ENCODE data around the gene LHX8. TPM values are rescaled to one million over a fixed set of nuclear protein-coding genes. Genes with fewer than 3 reads are reported as not detected.

LHX8 gene
- total and polyA plus RNA-seq, 9 of the 15 experiments (the other 6 are each of a cell fraction or from before 2014, with no cell fraction given): not detected

- TF ChIP-seq, protein P1, sequence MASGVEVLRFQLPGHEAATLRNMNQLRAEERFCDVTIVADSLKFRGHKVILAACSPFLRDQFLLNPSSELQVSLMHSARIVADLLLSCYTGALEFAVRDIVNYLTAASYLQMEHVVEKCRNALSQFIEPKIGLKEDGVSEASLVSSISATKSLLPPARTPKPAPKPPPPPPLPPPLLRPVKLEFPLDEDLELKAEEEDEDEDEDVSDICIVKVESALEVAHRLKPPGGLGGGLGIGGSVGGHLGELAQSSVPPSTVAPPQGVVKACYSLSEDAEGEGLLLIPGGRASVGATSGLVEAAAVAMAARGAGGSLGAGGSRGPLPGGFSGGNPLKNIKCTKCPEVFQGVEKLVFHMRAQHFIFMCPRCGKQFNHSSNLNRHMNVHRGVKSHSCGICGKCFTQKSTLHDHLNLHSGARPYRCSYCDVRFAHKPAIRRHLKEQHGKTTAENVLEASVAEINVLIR (CRISPR knock-in tag; IDR thresholded peaks at IDR 0.05): no peak
- no peak for TF ChIP-seq SLC30A9 (CRISPR knock-in tag; IDR thresholded peaks at IDR 0.05)
Observed at GRCh38 chr1:75126611-75127101, 7.5 kb upstream of the LHX8 start (continued).

GRCh38 chr1:75127916-75128717 is 6.1 kb upstream of the LHX8 start:
- BruUV-seq (replicated peaks): no TSS peak
- in situ Hi-C loops (cut with MboI): no loop called here
- FAIRE-seq: no peak
- Histone ChIP-seq H3K9ac (ENCODE audit: insufficient read depth in 1 of 2, low read depth in 2 of 2, low read length in 2 of 2) (no peak overlapping the region), H3K27ac (ENCODE audit: extremely low read depth, low read depth, low read length) (no peak overlapping the region), H3K4me1 (replicated peaks in 1 of 2; ENCODE audit: control insufficient read depth in 2 of 2, insufficient read depth in 2 of 2, low read length in 2 of 2) (peaks cover 0 to 12% of the 10 kb centered on the region in 2 experiments; a peak in 2 of 5 replicates), H3K27me3 (ENCODE audit: control insufficient read depth in 2 of 2, insufficient read depth in 2 of 2, low read length in 2 of 2) (peaks cover 53 to 73% of the 10 kb centered on the region in 2 experiments), H4K20me1 (replicated peaks; ENCODE audit: control insufficient read depth, insufficient read depth, low read length) (no peaks in the 10 kb centered on the region), H3K79me2 (ENCODE audit: control insufficient read depth, insufficient read depth, low read length) (no peaks in the 10 kb centered on the region), H3K9me1 (ENCODE audit: control insufficient read depth, insufficient read depth, low read length) (no peaks in the 10 kb centered on the region), H2AFZ (ENCODE audit: low read depth, low read length) (no peak overlapping the region), H3K36me3 (ENCODE audit: control insufficient read depth, insufficient read depth, low read length) (no peaks in the 10 kb centered on the region), H3K9me3 (replicated peaks; ENCODE audit: control insufficient read depth, insufficient read depth, low read depth, low read length) (no peaks in the 10 kb centered on the region), H3K4me3 (no peak overlapping the region), H3K4me2 (ENCODE audit: insufficient read depth, low read length) (peak overlapping the region; percentile 9; the same call in 1 of the 2 replicates)
- ChIA-PET POLR2A (no interaction called here), CTCF (ENCODE audit: low intra/inter-chr PET ratio) (no interaction called here)
- TF ChIP-seq ZKSCAN8 (CRISPR knock-in tag; IDR thresholded peaks at IDR 0.05) (no peak), BDP1 (IDR thresholded peaks at IDR 0.05; ENCODE audit: insufficient read depth, insufficient read length) (no peak), NR1H2 (CRISPR knock-in tag; IDR thresholded peaks at IDR 0.05) (no peak), ZNF224 (CRISPR knock-in tag; IDR thresholded peaks at IDR 0.05) (no peak), ESRRA (IDR thresholded peaks at IDR 0.05; ENCODE audit: borderline replicate concordance, low read depth) (no peak), NBN (IDR thresholded peaks at IDR 0.05; ENCODE audit: low read depth) (no peak), PREB (CRISPR knock-in tag; IDR thresholded peaks at IDR 0.05) (no peak), POU5F1 (IDR thresholded peaks at IDR 0.05; ENCODE audit: borderline replicate concordance, low read depth, low read length, partially characterized antibody) (no peak), FUS (optimal IDR thresholded peaks at IDR 0.05; ENCODE audit: low read depth, low read length) (no peak), HMG20A (CRISPR knock-in tag; conservative IDR thresholded peaks at IDR 0.05) (no peak)
- TF ChIP-seq, protein P2, sequence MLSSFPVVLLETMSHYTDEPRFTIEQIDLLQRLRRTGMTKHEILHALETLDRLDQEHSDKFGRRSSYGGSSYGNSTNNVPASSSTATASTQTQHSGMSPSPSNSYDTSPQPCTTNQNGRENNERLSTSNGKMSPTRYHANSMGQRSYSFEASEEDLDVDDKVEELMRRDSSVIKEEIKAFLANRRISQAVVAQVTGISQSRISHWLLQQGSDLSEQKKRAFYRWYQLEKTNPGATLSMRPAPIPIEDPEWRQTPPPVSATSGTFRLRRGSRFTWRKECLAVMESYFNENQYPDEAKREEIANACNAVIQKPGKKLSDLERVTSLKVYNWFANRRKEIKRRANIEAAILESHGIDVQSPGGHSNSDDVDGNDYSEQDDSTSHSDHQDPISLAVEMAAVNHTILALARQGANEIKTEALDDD (IDR thresholded peaks at IDR 0.05): no peak
- TF ChIP-seq, protein P3, sequence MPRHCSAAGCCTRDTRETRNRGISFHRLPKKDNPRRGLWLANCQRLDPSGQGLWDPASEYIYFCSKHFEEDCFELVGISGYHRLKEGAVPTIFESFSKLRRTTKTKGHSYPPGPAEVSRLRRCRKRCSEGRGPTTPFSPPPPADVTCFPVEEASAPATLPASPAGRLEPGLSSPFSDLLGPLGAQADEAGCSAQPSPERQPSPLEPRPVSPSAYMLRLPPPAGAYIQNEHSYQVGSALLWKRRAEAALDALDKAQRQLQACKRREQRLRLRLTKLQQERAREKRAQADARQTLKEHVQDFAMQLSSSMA (CRISPR knock-in tag; IDR thresholded peaks at IDR 0.05): no peak
- ATAC-seq: no peak
- intact Hi-C loops (cut with micrococcal nuclease): no loop called here
- 3% methylated on average over 24 of the region's 27 CpGs for WGBS (ENCODE audit: insufficient coverage, low coverage, missing lambda C conversion rate)
- no peak for DNase-seq (ENCODE audit: extremely low read depth in 1 of 4, low spot score in 3 of 4)
